WTC11 (cell line): ENCODE measurements around the gene NOM1. TPM values are rescaled to one million over a fixed set of nuclear protein-coding genes. Genes with fewer than 3 reads are reported as not detected.

Experiments
- ATAC-seq: fragments of 200-7000 bp; cut with Tn5 transposase; 2 replicates; pipeline ENCODE4 v1.10.0; 2021; ENCODE audit warnings: mild to moderate bottlenecking, moderate library complexity
- CTCF ChIA-PET: fragments of 300-600 bp; sonication (Branson Sonifier 250); formaldehyde crosslinking; loops from one replicate; lab custom pipeline; 2021; ENCODE audit warnings: antibody characterized with exemption; lab: Charles Lee
- POLR2A ChIA-PET: fragments of 350-600 bp; sonication (Branson Sonifier 250); formaldehyde crosslinking; loops from one replicate; lab custom pipeline; 2021; ENCODE audit warnings: antibody characterized with exemption; lab: Charles Lee
- DNase-seq: peaks from one replicate; pipeline ENCODE4 v3.0.0; 2021; ENCODE audit warnings: low spot score
- H3K27ac Mint-ChIP-seq: 2 replicates; pipeline ENCODE4 v1.8.0; 2021; ENCODE audit warnings: mixed read lengths
- H3K27me3 Mint-ChIP-seq: 2 replicates; pipeline ENCODE4 v1.8.0; 2021; ENCODE audit warnings: low read depth, mild to moderate bottlenecking, moderate library complexity, mixed read lengths
- H3K36me3 Mint-ChIP-seq: 2 replicates; pipeline ENCODE4 v1.8.0; 2021; ENCODE audit warnings: mixed read lengths
- H3K4me1 Mint-ChIP-seq: 2 replicates; pipeline ENCODE4 v1.8.0; 2022; ENCODE audit warnings: mixed read lengths
- H3K4me3 Mint-ChIP-seq: 2 replicates; pipeline ENCODE4 v1.8.0; 2021; ENCODE audit warnings: mild to moderate bottlenecking, moderate library complexity, mixed read lengths
- H3K9me3 Mint-ChIP-seq: 2 replicates; pipeline ENCODE4 v1.8.0; 2021; ENCODE audit warnings: mixed read lengths
- AFF4 ChIP-seq: sonication (generic); formaldehyde crosslinking; IDR thresholded peaks from 2 replicates; pipeline ENCODE4 v1.8.1; 2023; ENCODE audit warnings: mild to moderate bottlenecking, missing genetic modification reagents, borderline replicate concordance
- CREB1 ChIP-seq: sonication (generic); formaldehyde crosslinking; IDR thresholded peaks from 2 replicates; pipeline ENCODE4 v1.8.0; 2023; ENCODE audit warnings: mild to moderate bottlenecking, missing genetic modification reagents
- ERG ChIP-seq: fragments of 250-450 bp; sonication (Bioruptor Pico); IDR thresholded peaks from 2 replicates; pipeline ENCODE4 v1.8.0; 2021; ENCODE audit warnings: mild to moderate bottlenecking
- ESRRA ChIP-seq: sonication (generic); formaldehyde crosslinking; IDR thresholded peaks from 2 replicates; pipeline ENCODE4 v1.8.1; 2022; ENCODE audit warnings: mild to moderate bottlenecking, missing genetic modification reagents, borderline replicate concordance
- ETV6 ChIP-seq: sonication (generic); formaldehyde crosslinking; IDR thresholded peaks from 2 replicates; pipeline ENCODE4 v1.8.1; 2022; ENCODE audit warnings: mild to moderate bottlenecking, missing genetic modification reagents
- IRF1 ChIP-seq: sonication (generic); formaldehyde crosslinking; IDR thresholded peaks from 2 replicates; pipeline ENCODE4 v1.8.0; 2023; ENCODE audit warnings: missing genetic modification reagents
- MXD4 ChIP-seq: fragments of 250-450 bp; sonication (Bioruptor Pico); IDR thresholded peaks from 2 replicates; pipeline ENCODE4 v1.8.0; 2021; ENCODE audit warnings: mild to moderate bottlenecking, moderate library complexity, borderline replicate concordance
- OVOL2 ChIP-seq: fragments of 250-450 bp; sonication (Bioruptor Pico); IDR thresholded peaks from 2 replicates; pipeline ENCODE4 v1.9.0; 2021; ENCODE audit warnings: mild to moderate bottlenecking, borderline replicate concordance
- PRRX2 ChIP-seq: fragments of 250-450 bp; sonication (Bioruptor Pico); IDR thresholded peaks from 2 replicates; pipeline ENCODE4 v1.8.0; 2021; ENCODE audit warnings: mild to moderate bottlenecking
- USF1 ChIP-seq: sonication (generic); formaldehyde crosslinking; IDR thresholded peaks from 2 replicates; pipeline ENCODE4 v1.8.0; 2022; ENCODE audit warnings: mild to moderate bottlenecking, missing genetic modification reagents
- ZBTB21 ChIP-seq: sonication (generic); formaldehyde crosslinking; IDR thresholded peaks from 2 replicates; pipeline ENCODE4 v1.8.1; 2023; ENCODE audit warnings: mild to moderate bottlenecking, missing genetic modification reagents, borderline replicate concordance
- ZBTB43 ChIP-seq: sonication (generic); formaldehyde crosslinking; IDR thresholded peaks from 2 replicates; pipeline ENCODE4 v1.8.1; 2023; ENCODE audit warnings: mild to moderate bottlenecking, missing genetic modification reagents
- ZNF219 ChIP-seq: sonication (generic); formaldehyde crosslinking; IDR thresholded peaks from 2 replicates; pipeline ENCODE4 v1.8.0; 2023; ENCODE audit warnings: missing genetic modification reagents, mild to moderate bottlenecking, borderline replicate concordance
- ZNF232 ChIP-seq: sonication (generic); formaldehyde crosslinking; IDR thresholded peaks from 2 replicates; pipeline ENCODE4 v1.8.0; 2022; ENCODE audit warnings: mild to moderate bottlenecking, missing genetic modification reagents
- ZNF416 ChIP-seq: fragments of 250-450 bp; sonication (Bioruptor Pico); IDR thresholded peaks from 2 replicates; pipeline ENCODE4 v1.9.0; 2021; ENCODE audit warnings: mild to moderate bottlenecking, inconsistent platforms
- ZNF423 ChIP-seq: fragments of 250-450 bp; sonication (Bioruptor Pico); IDR thresholded peaks from 2 replicates; pipeline ENCODE4 v2.1.2; 2022; ENCODE audit warnings: mild to moderate bottlenecking, moderate library complexity
- ZNF512 ChIP-seq: sonication (generic); formaldehyde crosslinking; IDR thresholded peaks from 2 replicates; pipeline ENCODE4 v1.8.1; 2022; ENCODE audit warnings: missing genetic modification reagents, borderline replicate concordance
- ZNF532 ChIP-seq: fragments of 250-450 bp; sonication (Bioruptor Pico); IDR thresholded peaks from 2 replicates; pipeline ENCODE4 v1.9.0; 2021; ENCODE audit warnings: mild to moderate bottlenecking, borderline replicate concordance
- ZSCAN18 ChIP-seq: fragments of 250-450 bp; sonication (Bioruptor Pico); IDR thresholded peaks from 2 replicates; pipeline ENCODE4 v2.1.2; 2022; ENCODE audit warnings: mild to moderate bottlenecking, moderate library complexity
- total RNA-seq: library from RNA; stranded (reverse); gene quantifications from 3 replicates; pipeline ENCODE4 v1.2.3, GENCODE V29; 2021

Gene NOM1
- total RNA-seq, 1 experiment from 2014 or later: 38.5 TPM

GRCh38 chr7:157018328-157018996, 69.0 kb downstream of the NOM1 start (continued):
- TF ChIP-seq ZNF532 (CRISPR knock-in tag) (no peak), ERG (CRISPR knock-in tag) (no peak), AFF4 (CRISPR knock-in tag) (no peak), CREB1 (CRISPR knock-in tag) (no peak), OVOL2 (CRISPR knock-in tag) (no peak), ZBTB43 (no peak)

- POLR2A ChIA-PET: interaction anchor here (1.3 kb wide), 1 partner anchor 13 kb away, joined by 3 read pairs; no protein-coding TSS in a partner anchor
- TF ChIP-seq ZNF512 (CRISPR knock-in tag) (no peak), ZNF416 (no peak), ZSCAN18 (CRISPR knock-in tag) (no peak), ZBTB21 (CRISPR knock-in tag) (no peak), PRRX2 (CRISPR knock-in tag) (no peak), ZNF219 (CRISPR knock-in tag) (0 out of 2 replicates have a peak, but pooled peaks have one; percentile 39), IRF1 (no peak), MXD4 (CRISPR knock-in tag) (no peak), ZNF423 (CRISPR knock-in tag) (0 out of 2 replicates have a peak, but pooled peaks have one; percentile 6), USF1 (no peak), ESRRA (CRISPR knock-in tag) (no peak), ZNF232 (no peak), ETV6 (CRISPR knock-in tag) (no peak)
These were observed 69.6 kb downstream of the NOM1 start for GRCh38 chr7:157018997-157019608.

More at GRCh38 chr7:157018997-157019608, 69.6 kb downstream of the NOM1 start:
- CTCF ChIA-PET: interaction anchor here (1.2 to 1.4 kb wide), 3 partner anchors 8 to 18 kb away, joined by 3 to 5 read pairs (median 4); partner anchors contain the start of gene MNX1
- H3K27ac Mint-ChIP-seq: no peak overlapping the region
- no peaks in the 10 kb centered on the region for H3K36me3 Mint-ChIP-seq
- no peaks in the 10 kb centered on the region for H3K9me3 Mint-ChIP-seq
- ATAC-seq (peak; percentile 18), DNase-seq (no peak)
- H3K27me3 Mint-ChIP-seq: peaks cover 100% of the 10 kb centered on the region
- H3K4me3 Mint-ChIP-seq: peak overlapping the region; percentile 71
- H3K4me1 Mint-ChIP-seq: peaks cover 55% of the 10 kb centered on the region
